Measurements from ENCODE around the gene ZNF385B.
A peak's percentile ranks its signal among the peaks of the same experiment; 100 is the strongest.

ZNF385B gene

GRCh38 chr2:179861027-179861415 is 391 bp downstream of the ZNF385B start:
- DNase-seq, result peak; percentile 45
- no peak for TF ChIP-seq CTCF (IDR thresholded peaks at IDR 0.05; ENCODE audit: low read depth, low read length)
- Histone ChIP-seq H3K27ac (peak overlapping the region; percentile 64), H3K9me3 (ENCODE audit: severe bottlenecking) (no peaks in the 10 kb centered on the region), H3K27me3 (ENCODE audit: insufficient read depth, low read depth, severe bottlenecking) (no peaks in the 10 kb centered on the region), H3K4me3 (ENCODE audit: low read depth, low read length) (peak overlapping the region; percentile 91), H3K36me3 (no peaks in the 10 kb centered on the region)

- Histone ChIP-seq H3K27ac (peak overlapping the region; percentile 64), H3K4me3 (ENCODE audit: low read depth, low read length) (peak overlapping the region; percentile 91), H3K27me3 (ENCODE audit: insufficient read depth, low read depth, severe bottlenecking) (no peaks in the 10 kb centered on the region), H3K36me3 (no peaks in the 10 kb centered on the region), H3K9me3 (ENCODE audit: severe bottlenecking) (no peaks in the 10 kb centered on the region)
- no peak for TF ChIP-seq CTCF (IDR thresholded peaks at IDR 0.05; ENCODE audit: low read depth, low read length)
- peak; percentile 68 for DNase-seq
Observed at GRCh38 chr2:179860255-179861026, 971 bp downstream of the ZNF385B start.

GRCh38 chr2:179859523-179859922 is 1.9 kb downstream of the ZNF385B start:
- H3K36me3 ChIP-seq, result no peaks in the 10 kb centered on the region
- no peak for DNase-seq
- no peaks in the 10 kb centered on the region for H3K9me3 ChIP-seq (ENCODE audit: severe bottlenecking)
- H3K27me3 ChIP-seq (ENCODE audit: insufficient read depth, low read depth, severe bottlenecking), result no peaks in the 10 kb centered on the region
- TF ChIP-seq CTCF (IDR thresholded peaks at IDR 0.05; ENCODE audit: low read depth, low read length), result no peak
- peak overlapping the region; percentile 91 for H3K4me3 ChIP-seq (ENCODE audit: low read depth, low read length)
- no peak overlapping the region for H3K27ac ChIP-seq

- no peak overlapping the region for H3K27ac ChIP-seq
- no peak for TF ChIP-seq CTCF (IDR thresholded peaks at IDR 0.05; ENCODE audit: low read depth, low read length)
- no peaks in the 10 kb centered on the region for H3K27me3 ChIP-seq (ENCODE audit: insufficient read depth, low read depth, severe bottlenecking)
- no peaks in the 10 kb centered on the region for H3K36me3 ChIP-seq
- H3K4me3 ChIP-seq (ENCODE audit: low read depth, low read length), result no peak overlapping the region
- DNase-seq, result no peak
- H3K9me3 ChIP-seq (ENCODE audit: severe bottlenecking), result no peaks in the 10 kb centered on the region
Observed at GRCh38 chr2:179857236-179857635, 4.2 kb downstream of the ZNF385B start.

- Histone ChIP-seq H3K36me3 (no peaks in the 10 kb centered on the region), H3K4me3 (ENCODE audit: low read depth, low read length) (no peak overlapping the region), H3K27ac (no peak overlapping the region), H3K9me3 (ENCODE audit: severe bottlenecking) (no peaks in the 10 kb centered on the region), H3K27me3 (ENCODE audit: insufficient read depth, low read depth, severe bottlenecking) (no peaks in the 10 kb centered on the region)
- DNase-seq, result no peak
- no peak for TF ChIP-seq CTCF (IDR thresholded peaks at IDR 0.05; ENCODE audit: low read depth, low read length)
Observed at GRCh38 chr2:179856205-179856604, 5.2 kb downstream of the ZNF385B start.

- Histone ChIP-seq H3K27me3 (ENCODE audit: insufficient read depth, low read depth, severe bottlenecking) (no peaks in the 10 kb centered on the region), H3K9me3 (ENCODE audit: severe bottlenecking) (no peaks in the 10 kb centered on the region), H3K27ac (no peak overlapping the region), H3K36me3 (no peaks in the 10 kb centered on the region), H3K4me3 (ENCODE audit: low read depth, low read length) (no peak overlapping the region)
- no peak for TF ChIP-seq CTCF (IDR thresholded peaks at IDR 0.05; ENCODE audit: low read depth, low read length)
- DNase-seq, result no peak
Observed at GRCh38 chr2:179855673-179856072, 5.7 kb downstream of the ZNF385B start.

All from WERI-Rb-1 (cell line).